Mucosa of rectum (tissue), 2 donors: ENCODE measurements around the gene XRCC5.

ENCODE experiments used
- H3K27ac ChIP-seq, 2 donors: one replicate each; pipeline ENCODE4 v1.7.0; 2013; ENCODE audit warnings: inconsistent platforms in 2 of 2, low read depth in 2 of 2, low read length in 2 of 2
- H3K27me3 ChIP-seq, 2 donors: one replicate each; pipeline ENCODE4 v1.7.0; 2013; ENCODE audit warnings: low read length in 2 of 2; ENCODE audit not compliant: control insufficient read depth in 2 of 2, insufficient read depth in 2 of 2
- H3K36me3 ChIP-seq, 2 donors: one replicate each; pipeline ENCODE4 v1.7.0; 2013; ENCODE audit warnings: low read length in 2 of 2; ENCODE audit not compliant: control insufficient read depth in 2 of 2, insufficient read depth in 2 of 2
- H3K4me1 ChIP-seq, 2 donors: one replicate each; pipeline ENCODE4 v1.7.0; 2013; ENCODE audit warnings: low read length in 2 of 2, mild to moderate bottlenecking in 1 of 2; ENCODE audit not compliant: control insufficient read depth in 2 of 2, insufficient read depth in 2 of 2
- H3K4me3 ChIP-seq, 2 donors: one replicate each; pipeline ENCODE4 v1.7.0; 2013; ENCODE audit warnings: low read length in 2 of 2
- H3K9ac ChIP-seq, 2 donors: one replicate each; pipeline ENCODE4 v1.7.0; 2013; ENCODE audit warnings: low read length in 2 of 2, low read depth in 1 of 2, mild to moderate bottlenecking in 1 of 2
- H3K9me3 ChIP-seq, 2 donors: one replicate each; pipeline ENCODE4 v1.7.0; 2013; ENCODE audit warnings: low read length in 2 of 2; ENCODE audit not compliant: control insufficient read depth in 2 of 2
- donor health status: healthy.
- donor health status: Normal muscosa, but diverticular disease.

Gene XRCC5

DNA sequence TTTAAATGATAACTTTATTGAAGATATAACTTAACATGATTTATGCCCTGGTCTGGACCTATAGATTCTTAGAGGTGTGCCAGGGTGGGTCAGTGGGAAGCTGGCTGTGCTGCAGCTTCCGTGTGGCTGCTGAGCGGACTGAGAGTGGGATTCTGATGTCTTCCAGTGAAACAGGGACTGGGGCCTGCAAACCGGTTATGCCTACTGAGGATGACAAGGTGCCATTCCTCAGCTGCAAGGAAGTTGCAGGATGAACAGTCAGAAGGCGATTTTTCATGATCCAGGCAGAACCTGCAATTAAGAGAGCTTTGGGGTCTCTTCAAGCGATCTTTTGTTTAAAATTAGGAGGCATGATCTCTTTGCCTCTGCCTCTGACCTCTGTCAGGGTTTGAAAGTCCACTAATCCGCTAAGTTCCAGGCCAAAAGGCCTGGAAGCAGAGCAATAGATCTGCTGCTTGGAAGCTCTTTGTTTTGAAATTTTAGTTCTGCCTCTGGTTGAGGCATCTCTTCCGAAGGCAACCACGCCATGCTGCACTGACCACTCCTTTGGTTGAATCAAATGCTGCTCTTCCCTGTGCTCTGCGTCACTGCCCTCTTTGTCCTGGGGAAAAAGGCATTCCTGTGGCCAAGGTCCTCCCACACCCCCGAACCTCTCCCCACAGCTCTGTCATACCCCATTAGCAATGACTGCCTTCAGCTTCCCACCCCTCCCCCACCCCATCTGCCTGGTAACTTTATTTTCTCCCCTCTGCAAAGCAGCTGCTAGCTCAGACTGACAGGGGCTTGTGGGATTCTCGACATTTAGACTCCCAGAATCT, 25.5 kb upstream of the XRCC5 start:
- Histone ChIP-seq H3K4me1 (peaks cover 11% of the 10 kb centered on the region in 2 donors), H3K9ac (no peak overlapping the region), H3K27ac (no peak overlapping the region)

GRCh38 chr2:216084547-216084946, 24.6 kb upstream of the XRCC5 start:
- no peaks in the 10 kb centered on the region for H3K9me3 ChIP-seq
- no peaks in the 10 kb centered on the region for H3K27me3 ChIP-seq
- H3K4me1 ChIP-seq = peaks cover 11% of the 10 kb centered on the region in 2 donors
- no peak overlapping the region for H3K4me3 ChIP-seq
- no peak overlapping the region for H3K27ac ChIP-seq
- no peaks in the 10 kb centered on the region for H3K36me3 ChIP-seq
- no peak overlapping the region for H3K9ac ChIP-seq

More for the DNA sequence above, 25.5 kb upstream of the XRCC5 start:
- Histone ChIP-seq H3K9me3 (no peaks in the 10 kb centered on the region), H3K4me3 (no peak overlapping the region), H3K27me3 (no peaks in the 10 kb centered on the region), H3K36me3 (no peaks in the 10 kb centered on the region)

GRCh38 chr2:216086207-216086893, 22.8 kb upstream of the XRCC5 start:
- no peak overlapping the region for H3K27ac ChIP-seq
- no peak overlapping the region for H3K4me3 ChIP-seq
- H3K9me3 ChIP-seq = no peaks in the 10 kb centered on the region
- peaks cover 4 to 7% of the 10 kb centered on the region in 2 donors for H3K4me1 ChIP-seq
- H3K27me3 ChIP-seq = no peaks in the 10 kb centered on the region
- H3K9ac ChIP-seq = no peak overlapping the region
- H3K36me3 ChIP-seq = no peaks in the 10 kb centered on the region

GRCh38 chr2:216090369-216090786, 18.8 kb upstream of the XRCC5 start:
- H3K4me1 ChIP-seq = no peaks in the 10 kb centered on the region
- no peak overlapping the region for H3K4me3 ChIP-seq
- H3K36me3 ChIP-seq = no peaks in the 10 kb centered on the region
- H3K27me3 ChIP-seq = no peaks in the 10 kb centered on the region
- H3K27ac ChIP-seq = no peak overlapping the region
- no peak overlapping the region for H3K9ac ChIP-seq
- H3K9me3 ChIP-seq = no peaks in the 10 kb centered on the region

DNA sequence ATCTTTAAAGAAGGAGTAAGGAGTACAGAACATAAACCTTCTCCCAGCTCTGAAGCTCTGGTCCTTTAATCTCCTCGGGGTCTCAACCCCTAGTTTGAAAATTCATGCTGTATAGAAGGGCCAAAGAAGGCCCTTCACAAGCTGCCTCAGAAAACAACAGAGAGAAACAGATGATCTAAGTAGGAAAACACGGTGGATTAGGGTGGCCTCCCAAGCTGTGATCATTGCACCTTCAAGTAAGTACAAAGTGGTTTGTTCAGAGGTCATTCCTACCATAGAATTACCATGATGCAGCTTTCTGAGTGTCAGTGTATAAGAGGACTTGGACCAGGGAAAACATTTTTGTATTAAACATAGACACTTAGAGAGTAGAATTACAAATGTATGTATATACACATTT, 16.5 kb upstream of the XRCC5 start:
- H3K36me3 ChIP-seq = no peaks in the 10 kb centered on the region
- no peaks in the 10 kb centered on the region for H3K9me3 ChIP-seq
- no peaks in the 10 kb centered on the region for H3K27me3 ChIP-seq
- H3K4me1 ChIP-seq = no peaks in the 10 kb centered on the region
- H3K9ac ChIP-seq = no peak overlapping the region
- H3K4me3 ChIP-seq = no peak overlapping the region
- no peak overlapping the region for H3K27ac ChIP-seq

GRCh38 chr2:216094701-216095100, 14.4 kb upstream of the XRCC5 start:
- Histone ChIP-seq H3K36me3 (no peaks in the 10 kb centered on the region), H3K4me3 (no peak overlapping the region), H3K9ac (no peak overlapping the region), H3K27ac (no peak overlapping the region), H3K27me3 (no peaks in the 10 kb centered on the region), H3K9me3 (no peaks in the 10 kb centered on the region), H3K4me1 (no peaks in the 10 kb centered on the region)

DNA sequence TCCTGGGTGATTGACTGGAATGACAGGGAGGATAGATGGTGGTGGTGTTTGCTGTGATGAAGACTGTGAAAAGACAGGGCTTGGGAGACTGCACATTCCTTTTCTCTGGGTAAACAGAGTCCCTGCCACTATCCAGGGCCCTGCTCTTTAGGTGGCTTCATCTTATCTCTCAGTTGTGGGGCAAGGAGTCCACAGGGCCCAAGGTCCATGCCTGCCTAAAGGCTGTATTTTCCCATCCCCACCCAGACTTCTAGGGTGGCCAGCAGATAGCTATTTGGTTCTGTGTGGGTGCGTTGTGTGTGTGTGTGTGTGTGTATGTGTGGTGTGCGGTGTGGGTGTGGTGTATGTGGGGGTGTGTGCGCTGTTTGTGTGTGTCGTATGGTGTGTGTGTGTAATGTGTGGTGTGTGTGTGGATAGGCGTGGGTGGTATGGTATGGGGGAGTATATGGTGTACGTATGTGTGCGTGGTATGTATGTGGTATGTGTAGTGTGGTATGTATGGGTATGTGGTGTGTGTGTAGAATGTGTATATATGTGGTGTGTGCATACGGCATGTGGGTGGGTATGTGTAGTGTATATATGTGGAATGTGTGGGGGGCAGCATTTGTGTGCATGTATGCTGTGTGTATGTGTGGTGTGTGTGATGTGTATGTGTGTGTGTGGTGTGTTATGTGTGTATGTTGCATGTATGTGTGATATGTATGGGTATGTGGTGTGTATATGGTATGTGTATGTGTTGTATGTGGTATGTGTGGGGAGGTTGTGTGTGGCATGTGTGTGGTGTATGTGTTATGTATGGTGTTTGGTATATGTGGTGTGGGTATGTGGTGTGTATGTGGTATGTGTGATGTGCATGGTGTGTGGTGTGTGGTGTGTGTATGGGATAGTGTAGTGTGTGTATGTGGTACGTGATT, 10.5 kb upstream of the XRCC5 start:
- H3K9ac ChIP-seq = no peak overlapping the region
- H3K27me3 ChIP-seq = peaks cover 0 to 3% of the 10 kb centered on the region in 2 donors
- no peaks in the 10 kb centered on the region for H3K36me3 ChIP-seq
- no peak overlapping the region for H3K27ac ChIP-seq
- no peaks in the 10 kb centered on the region for H3K9me3 ChIP-seq
- H3K4me1 ChIP-seq = no peaks in the 10 kb centered on the region
- no peak overlapping the region for H3K4me3 ChIP-seq

GRCh38 chr2:216101109-216101508, 8.0 kb upstream of the XRCC5 start:
- Histone ChIP-seq H3K27ac (no peak overlapping the region), H3K36me3 (no peaks in the 10 kb centered on the region), H3K27me3 (peaks cover 0 to 3% of the 10 kb centered on the region in 2 donors), H3K9ac (no peak overlapping the region), H3K4me1 (no peaks in the 10 kb centered on the region), H3K9me3 (no peaks in the 10 kb centered on the region), H3K4me3 (no peak overlapping the region)

DNA sequence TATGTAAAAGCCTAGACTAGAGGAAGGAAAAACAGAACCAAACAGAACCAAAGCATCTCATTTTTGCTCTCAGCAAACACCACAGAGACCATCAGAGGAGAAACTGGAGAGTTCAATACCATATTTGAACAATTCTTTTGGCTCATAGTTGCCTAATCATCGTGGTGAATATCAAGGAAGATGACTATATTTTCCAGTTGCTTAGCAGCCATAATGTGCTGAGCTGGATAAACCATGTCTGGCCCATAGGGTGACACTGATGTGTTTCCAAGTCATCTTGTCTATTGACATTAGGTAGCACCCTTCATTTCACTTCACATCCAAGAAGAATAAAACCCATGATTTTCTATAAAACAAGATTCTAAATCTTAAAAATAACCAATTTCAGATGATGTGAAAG, 5.9 kb upstream of the XRCC5 start:
- Histone ChIP-seq H3K36me3 (no peaks in the 10 kb centered on the region), H3K4me1 (no peaks in the 10 kb centered on the region), H3K4me3 (no peak overlapping the region), H3K27ac (no peak overlapping the region), H3K27me3 (peaks cover 0 to 3% of the 10 kb centered on the region in 2 donors), H3K9me3 (no peaks in the 10 kb centered on the region), H3K9ac (no peak overlapping the region)

GRCh38 chr2:216104691-216105090, 4.5 kb upstream of the XRCC5 start:
- Histone ChIP-seq H3K9ac (no peak overlapping the region), H3K4me3 (no peak overlapping the region), H3K4me1 (no peaks in the 10 kb centered on the region), H3K9me3 (no peaks in the 10 kb centered on the region), H3K27me3 (peaks cover 0 to 3% of the 10 kb centered on the region in 2 donors), H3K27ac (no peak overlapping the region), H3K36me3 (no peaks in the 10 kb centered on the region)
